H9 (cell line): ENCODE measurements around the gene HILPDA. TPM values are rescaled to one million over a fixed set of nuclear protein-coding genes. Genes with fewer than 3 reads are reported as not detected.

Experiments
- DNase-seq: peaks from one replicate; pipeline ENCODE4 v3.0.0-alpha.2; 2017
- H2AFZ ChIP-seq: one replicate; pipeline ENCODE4 v1.6.1; 2013; ENCODE audit warnings: mild to moderate bottlenecking, low read length, control low read depth, moderate library complexity
- H2AK5ac ChIP-seq: 2 replicates; pipeline ENCODE4 v1.6.1; 2013; ENCODE audit warnings: low read length, control low read depth, mixed read lengths; ENCODE audit not compliant: insufficient read length
- H2BK120ac ChIP-seq: one replicate; pipeline ENCODE4 v1.6.1; 2013; ENCODE audit warnings: low read depth, mild to moderate bottlenecking, low read length, control low read depth, inconsistent platforms; ENCODE audit not compliant: poor library complexity, severe bottlenecking
- H2BK12ac ChIP-seq: 2 replicates; pipeline ENCODE4 v1.6.1; 2013; ENCODE audit warnings: low read length, control low read depth, mixed read lengths, low read depth; ENCODE audit not compliant: insufficient read length
- H2BK15ac ChIP-seq: 2 replicates; pipeline ENCODE4 v1.6.1; 2013; ENCODE audit warnings: low read depth, low read length, control low read depth
- H2BK20ac ChIP-seq: one replicate; pipeline ENCODE4 v1.6.1; 2013; ENCODE audit warnings: low read depth, mild to moderate bottlenecking, low read length, control low read depth, inconsistent platforms; ENCODE audit not compliant: poor library complexity, severe bottlenecking
- H2BK5ac ChIP-seq: 2 replicates; pipeline ENCODE4 v1.6.1; 2013; ENCODE audit warnings: low read length, control low read depth, mixed read lengths; ENCODE audit not compliant: insufficient read length
- H3K14ac ChIP-seq: 2 replicates; pipeline ENCODE4 v1.6.1; 2013; ENCODE audit warnings: low read length, control low read depth; ENCODE audit not compliant: insufficient read depth
- H3K18ac ChIP-seq: 2 replicates; pipeline ENCODE4 v1.6.1; 2013; ENCODE audit warnings: low read depth, mild to moderate bottlenecking, mixed read lengths, low read length, control low read depth; ENCODE audit not compliant: insufficient read length
- H3K23ac ChIP-seq: 2 replicates; pipeline ENCODE4 v1.6.1; 2013; ENCODE audit warnings: low read length, control low read depth, mixed read lengths, low read depth; ENCODE audit not compliant: insufficient read length
- H3K23me2 ChIP-seq: 2 replicates; pipeline ENCODE4 v1.6.1; 2013; ENCODE audit warnings: low read depth, mild to moderate bottlenecking, mixed read lengths, low read length, control low read depth; ENCODE audit not compliant: insufficient read length, poor library complexity, severe bottlenecking
- H3K27ac ChIP-seq: 2 replicates; pipeline ENCODE4 v1.5.1; 2013; ENCODE audit warnings: low read length, control low read depth, mixed read lengths, low read depth; ENCODE audit not compliant: insufficient read length
- H3K27me3 ChIP-seq: 2 replicates; pipeline ENCODE4 v1.6.1; 2013; ENCODE audit warnings: low read length, control low read depth, inconsistent platforms; ENCODE audit not compliant: insufficient read depth
- H3K4ac ChIP-seq: 2 replicates; pipeline ENCODE4 v1.6.1; 2013; ENCODE audit warnings: low read depth, mild to moderate bottlenecking, control low read depth, inconsistent platforms, low read length, moderate library complexity
- H3K4me1 ChIP-seq: 2 replicates; pipeline ENCODE4 v1.6.1; 2013; ENCODE audit warnings: low read length, control low read depth, inconsistent platforms; ENCODE audit not compliant: insufficient read depth
- H3K4me2 ChIP-seq: 2 replicates; pipeline ENCODE4 v1.6.1; 2013; ENCODE audit warnings: low read length, control low read depth, mixed read lengths; ENCODE audit not compliant: insufficient read length, insufficient read depth
- H3K56ac ChIP-seq: 2 replicates; pipeline ENCODE4 v1.6.1; 2013; ENCODE audit warnings: low read depth, mild to moderate bottlenecking, mixed read lengths, low read length, control low read depth; ENCODE audit not compliant: insufficient read length
- H3K79me1 ChIP-seq: 2 replicates; pipeline ENCODE4 v1.6.1; 2013; ENCODE audit warnings: low read depth, mild to moderate bottlenecking, moderate library complexity, low read length, control low read depth, inconsistent platforms; ENCODE audit not compliant: insufficient read depth, poor library complexity, severe bottlenecking
- H3K79me2 ChIP-seq: 2 replicates; pipeline ENCODE4 v1.6.1; 2013; ENCODE audit warnings: low read length, control low read depth, inconsistent platforms; ENCODE audit not compliant: insufficient read depth
- H3K9ac ChIP-seq: 2 replicates; pipeline ENCODE4 v1.6.1; 2013; ENCODE audit warnings: low read length, control low read depth, mixed read lengths; ENCODE audit not compliant: insufficient read length; ENCODE audit errors: extremely low read depth
- H3K9me3 ChIP-seq: one replicate; pipeline ENCODE4 v1.6.1; 2013; ENCODE audit warnings: low read depth, low read length, inconsistent platforms; ENCODE audit not compliant: control insufficient read depth
- H3T11ph ChIP-seq: one replicate; pipeline ENCODE4 v1.6.1; 2013; ENCODE audit warnings: mild to moderate bottlenecking, low read length, control low read depth, inconsistent platforms
- H4K20me1 ChIP-seq: one replicate; pipeline ENCODE4 v1.6.1; 2013; ENCODE audit not compliant: control insufficient read depth, insufficient read length, insufficient read depth
- H4K5ac ChIP-seq: 2 replicates; pipeline ENCODE4 v1.6.1; 2013; ENCODE audit warnings: low read depth, mild to moderate bottlenecking, mixed read lengths, low read length, control low read depth; ENCODE audit not compliant: insufficient read length
- H4K8ac ChIP-seq: replicated peaks from 2 replicates; pipeline ENCODE4 v1.6.1; 2013; ENCODE audit warnings: low read length, control low read depth, mixed read lengths, low read depth; ENCODE audit not compliant: insufficient read length
- H4K91ac ChIP-seq: 2 replicates; pipeline ENCODE4 v1.6.1; 2013; ENCODE audit warnings: low read depth, mild to moderate bottlenecking, moderate library complexity, mixed read lengths, low read length, control low read depth; ENCODE audit not compliant: insufficient read length
- H3K27ac Mint-ChIP-seq, 3 experiments: 2 replicates in 2 of 3; 3 replicates in 1 of 3; pipeline ENCODE4 v1.8.0; 2020 to 2021; ENCODE audit warnings: mixed read lengths in 3 of 3, mild to moderate bottlenecking in 1 of 3, moderate library complexity in 1 of 3
- H3K27me3 Mint-ChIP-seq: 2 replicates; pipeline ENCODE4 v1.8.0; 2021; ENCODE audit warnings: low read depth, mild to moderate bottlenecking, moderate library complexity, mixed read lengths
- H3K36me3 Mint-ChIP-seq, 3 experiments: 2 replicates in 2 of 3; 3 replicates in 1 of 3; pipeline ENCODE4 v1.8.0; 2020 to 2021; ENCODE audit warnings: low read depth in 3 of 3, mixed read lengths in 3 of 3; ENCODE audit not compliant: insufficient read depth in 1 of 3
- H3K4me1 Mint-ChIP-seq, 2 experiments: 2 replicates each; pipeline ENCODE4 v1.8.0; 2020; ENCODE audit warnings: mixed read lengths in 2 of 2
- H3K4me3 Mint-ChIP-seq, 2 experiments: 2 replicates in 1 of 2; 3 replicates in 1 of 2; pipeline ENCODE4 v1.8.0; 2020 to 2021; ENCODE audit warnings: mild to moderate bottlenecking in 2 of 2, mixed read lengths in 2 of 2, moderate library complexity in 1 of 2
- H3K9me3 Mint-ChIP-seq, 2 experiments: 2 replicates in 1 of 2; 3 replicates in 1 of 2; pipeline ENCODE4 v1.8.0; 2020; ENCODE audit warnings: mild to moderate bottlenecking in 2 of 2, mixed read lengths in 2 of 2, moderate library complexity in 1 of 2
- CTCF ChIP-seq: fragments of 200-600 bp; sonication (generic); conservative IDR thresholded peaks from 3 replicates; pipeline ENCODE4 v1.8.0; 2021; ENCODE audit warnings: antibody characterized with exemption, mild to moderate bottlenecking
- WGBS: extraction: QIAGEN DNeasy Blood & Tissue Kit; methylation state at CpG from one replicate; pipeline ENCODE4 v1.1.7; 2013; ENCODE audit warnings: missing lambda C conversion rate, low lambda C conversion rate, mixed read lengths; ENCODE audit not compliant: insufficient read length; ENCODE audit errors: extremely low coverage; 5-methylcytosine and 5-hydroxymethylcytosine counted together
- total RNA-seq: library from RNA; stranded (reverse); gene quantifications from 2 replicates; pipeline ENCODE4 v1.2.1, GENCODE V29; 2021

Gene HILPDA
- total RNA-seq, 1 experiment from 2014 or later = 23.3 TPM

GRCh38 chr7:128437426-128438332 is 18.0 kb upstream of the HILPDA start:
- Mint-ChIP-seq H3K27ac (no peak overlapping the region), H3K4me3 (no peak overlapping the region), H3K4me1 (peaks cover 11 to 17% of the 10 kb centered on the region in 2 experiments), H3K9me3 (no peaks in the 10 kb centered on the region), H3K36me3 (no peaks in the 10 kb centered on the region), H3K27me3 (peaks cover 3% of the 10 kb centered on the region; the same call in 1 of the 2 replicates)
- Histone ChIP-seq H3K27me3 (no peaks in the 10 kb centered on the region), H3T11ph (no peak overlapping the region), H3K4me2 (no peak overlapping the region), H4K5ac (no peak overlapping the region), H3K18ac (no peak overlapping the region), H2BK120ac (no peak overlapping the region), H3K4me1 (no peaks in the 10 kb centered on the region), H3K56ac (no peak overlapping the region), H3K79me1 (no peaks in the 10 kb centered on the region), H3K4ac (no peak overlapping the region), H4K91ac (no peak overlapping the region), H3K14ac (no peak overlapping the region), H3K23me2 (no peaks in the 10 kb centered on the region), H4K20me1 (no peaks in the 10 kb centered on the region), H2BK12ac (no peak overlapping the region), H2AFZ (no peak overlapping the region), H2BK5ac (no peak overlapping the region), H3K79me2 (no peaks in the 10 kb centered on the region), H2BK15ac (no peak overlapping the region), H3K23ac (no peak overlapping the region), H2BK20ac (no peak overlapping the region), H3K27ac (no peak overlapping the region), H4K8ac (no peak overlapping the region), H2AK5ac (no peak overlapping the region), H3K9me3 (no peaks in the 10 kb centered on the region), H3K9ac (no peak overlapping the region)
- no peak for TF ChIP-seq CTCF
- WGBS = no CpG with 5 or more reads among the region's 8 CpGs
- no peak for DNase-seq
